Medulla oblongata (tissue), 1 donor: ENCODE measurements around the gene TOR1B.

Experiments used
- DNase-seq: peaks from one replicate; pipeline ENCODE4 v3.0.0-alpha.2; 2015; ENCODE audit errors: extremely low spot score

The TOR1B gene

DNA sequence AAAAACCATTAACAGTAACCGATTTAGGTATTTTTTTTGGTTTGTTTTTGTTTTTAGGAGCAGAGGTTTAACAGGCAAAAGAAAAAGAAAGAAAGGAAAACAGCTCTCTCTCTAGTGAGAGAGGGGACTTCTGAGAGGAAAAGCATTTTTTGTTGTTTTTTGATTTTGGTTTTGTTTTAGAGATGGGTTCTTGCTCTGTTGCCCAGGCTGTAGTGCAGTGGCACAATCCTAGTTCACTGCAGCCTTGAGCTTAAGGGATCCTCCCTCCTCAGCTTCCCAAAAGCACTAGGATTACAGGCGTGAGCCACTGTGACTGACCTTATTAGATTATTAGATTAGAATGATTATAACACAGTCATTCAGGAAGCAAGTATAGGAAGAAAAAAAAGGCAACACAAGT is 42.4 kb downstream of the TOR1B start:
- no peak for DNase-seq

DNA sequence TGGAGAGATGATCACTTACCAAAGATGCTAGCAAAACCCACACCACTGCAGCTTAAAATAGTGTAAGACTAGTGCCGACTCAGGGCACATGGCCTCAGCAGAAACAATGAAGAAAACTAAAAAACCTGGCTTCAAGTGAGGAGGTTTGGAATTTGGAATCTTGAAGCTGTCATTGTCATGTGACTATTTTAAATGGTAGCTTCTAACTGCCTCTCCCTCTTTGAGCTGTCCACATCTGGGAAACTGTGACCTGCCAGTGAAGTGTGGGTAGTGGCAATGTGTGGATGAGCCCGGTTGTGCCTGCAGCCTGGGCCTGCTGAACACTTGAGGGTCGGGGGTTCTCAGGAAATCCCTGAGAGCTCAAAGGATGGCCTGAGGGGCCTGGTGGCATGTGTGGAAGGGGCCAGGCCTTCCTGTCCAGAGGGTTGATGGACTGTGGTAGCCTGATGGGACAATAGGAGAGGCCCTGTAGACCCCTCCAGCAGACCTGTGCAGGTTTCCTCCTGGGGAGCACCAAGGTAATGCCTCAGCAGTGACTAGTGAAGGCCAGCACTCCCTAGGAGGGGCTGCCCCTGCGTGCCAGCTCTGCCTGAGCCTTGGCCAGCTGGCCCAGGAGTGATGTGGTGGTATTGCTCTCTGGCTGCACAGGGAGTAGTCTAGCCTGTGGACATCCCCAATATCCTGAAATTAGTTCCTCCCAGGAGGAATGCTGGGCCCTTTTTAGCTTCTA is 45.9 kb downstream of the TOR1B start:
- DNase-seq, result no peak

DNA sequence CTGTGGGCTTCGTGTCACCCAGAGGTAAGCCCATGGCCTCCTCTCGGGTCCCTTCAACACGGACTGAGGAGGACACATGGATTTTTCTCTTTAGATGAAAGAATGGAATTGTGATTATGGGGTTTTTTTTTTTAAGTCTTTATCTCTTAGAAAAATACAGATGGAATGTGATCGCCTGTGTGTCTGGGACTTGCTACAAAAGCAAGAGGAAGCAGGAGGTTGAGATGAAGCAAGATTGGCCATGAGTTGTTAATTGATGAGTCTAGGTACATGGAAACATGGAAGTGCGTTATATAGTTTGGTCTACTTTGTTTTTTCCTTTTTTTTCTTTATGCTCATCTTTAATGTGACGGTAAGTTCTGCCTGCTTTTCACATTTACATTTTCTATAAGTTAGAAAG is 46.9 kb downstream of the TOR1B start:
- DNase-seq, result no peak

DNA sequence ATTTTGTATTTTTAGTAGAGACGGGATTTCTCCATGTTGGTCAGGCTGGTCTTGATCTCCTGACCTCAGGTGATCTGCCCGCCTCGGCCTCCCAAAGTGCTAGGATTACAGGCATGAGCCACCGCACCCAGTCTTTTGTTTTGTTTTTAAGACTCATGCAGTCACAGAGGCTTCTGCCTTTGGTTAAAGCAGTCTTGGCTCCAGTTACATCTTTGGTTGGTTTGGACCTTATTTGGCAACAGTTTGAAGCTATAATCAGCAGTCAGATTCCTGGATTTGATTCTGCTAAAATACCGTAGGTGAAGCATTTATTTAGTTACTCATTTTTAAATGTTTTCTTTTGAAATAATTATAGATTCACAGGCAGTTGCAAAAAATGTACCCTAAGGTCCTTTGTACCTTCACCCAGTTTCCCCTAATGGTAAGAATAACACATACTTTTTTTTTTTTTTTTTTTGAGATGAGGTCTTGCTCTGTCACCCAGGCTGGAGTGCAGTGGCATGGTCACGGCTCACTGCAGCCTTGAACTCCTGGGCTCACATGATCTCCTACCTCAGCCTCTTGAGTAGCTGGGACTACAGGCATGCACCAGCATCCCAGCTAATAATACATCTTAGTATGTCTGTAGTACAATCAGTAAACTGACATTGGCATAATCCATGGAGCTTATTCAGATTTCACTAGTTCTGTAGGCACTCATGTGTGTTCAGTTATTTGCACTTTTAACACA is 48.0 kb downstream of the TOR1B start:
- DNase-seq, result no peak

DNA sequence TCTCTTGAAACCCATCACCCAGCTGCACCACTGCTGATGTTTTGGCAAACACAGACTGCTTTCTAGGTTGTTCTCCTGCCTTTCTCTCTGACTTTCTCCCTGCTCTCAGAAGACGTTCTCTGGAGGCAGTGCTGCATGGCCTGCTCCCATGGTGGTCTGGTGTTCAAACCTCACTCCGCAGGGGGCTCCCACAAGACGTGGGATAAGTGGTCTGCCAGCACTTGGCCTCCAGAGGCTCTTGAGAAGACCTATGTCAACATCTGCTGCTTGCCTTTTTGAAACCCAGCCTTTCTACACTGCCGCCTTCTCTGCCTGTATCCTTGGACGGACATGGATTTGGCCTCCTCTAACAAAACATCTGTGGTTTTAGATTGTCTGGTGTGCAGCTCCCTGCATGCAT is 48.8 kb downstream of the TOR1B start:
- DNase-seq, result no peak

DNA sequence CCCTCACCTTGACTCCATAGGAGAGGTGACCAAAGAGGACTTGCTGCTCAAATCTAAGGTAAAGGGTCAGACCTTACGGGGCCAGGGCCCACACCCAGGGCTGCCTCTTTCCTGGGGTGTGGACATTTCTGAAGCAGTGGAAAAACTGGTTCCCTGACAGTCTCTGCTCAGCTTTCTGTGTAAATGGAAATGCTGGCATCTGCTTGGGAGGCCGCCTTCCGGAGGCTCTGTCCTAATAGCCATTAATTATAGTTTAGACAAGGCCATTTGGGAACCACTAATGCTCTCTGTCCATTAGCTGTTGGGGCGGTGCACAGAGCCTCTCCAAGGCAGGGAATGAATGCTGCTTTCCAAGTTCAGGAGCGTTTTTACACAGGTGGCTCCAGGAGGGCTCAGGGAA is 49.6 kb downstream of the TOR1B start:
- DNase-seq, result no peak

DNA sequence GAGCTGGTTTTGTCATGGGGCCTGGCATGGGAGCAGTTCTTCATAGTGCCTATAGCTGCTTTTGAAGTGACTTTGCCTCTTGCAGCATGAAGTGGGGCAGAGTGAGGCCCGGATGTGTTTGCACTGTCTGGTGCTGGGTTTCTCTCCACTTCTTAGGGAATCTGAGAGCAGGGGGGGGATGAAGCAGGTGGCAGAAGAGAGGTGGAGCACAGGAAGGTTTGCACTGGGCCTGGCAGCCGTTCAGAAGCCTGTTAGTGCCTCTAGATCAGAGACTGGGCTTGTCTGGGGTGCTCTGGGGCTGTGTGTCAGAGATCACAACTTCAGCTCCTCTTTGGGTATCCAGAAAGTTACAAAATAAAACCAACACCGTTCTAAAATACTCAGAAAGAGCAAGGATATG is 50.6 kb downstream of the TOR1B start:
- no peak for DNase-seq

DNA sequence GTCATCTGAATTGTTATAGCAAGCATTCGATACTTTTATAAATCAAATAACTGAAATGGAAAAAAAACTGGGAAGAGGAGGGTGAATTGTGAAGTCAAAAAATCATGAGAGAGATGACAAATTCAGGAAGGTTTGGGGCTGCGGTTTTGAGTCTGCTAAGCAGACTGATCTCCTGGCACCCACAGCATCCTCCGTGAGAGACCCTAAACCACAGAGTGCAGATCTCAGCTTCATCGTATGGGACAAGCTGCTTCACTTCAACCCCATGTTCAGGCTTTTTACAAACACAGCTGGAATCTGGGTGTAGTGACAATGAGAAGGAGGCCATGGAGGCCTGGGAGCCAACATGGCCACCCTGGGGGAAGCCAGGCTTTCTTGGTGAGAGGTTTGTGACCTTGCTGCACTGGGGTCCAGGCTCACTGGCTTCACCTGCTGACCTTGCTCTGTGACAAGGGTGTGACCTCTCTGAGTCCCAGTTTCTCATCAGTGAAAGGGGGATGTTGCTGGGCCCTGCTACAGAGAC is 51.7 kb downstream of the TOR1B start:
- DNase-seq, result no peak

DNA sequence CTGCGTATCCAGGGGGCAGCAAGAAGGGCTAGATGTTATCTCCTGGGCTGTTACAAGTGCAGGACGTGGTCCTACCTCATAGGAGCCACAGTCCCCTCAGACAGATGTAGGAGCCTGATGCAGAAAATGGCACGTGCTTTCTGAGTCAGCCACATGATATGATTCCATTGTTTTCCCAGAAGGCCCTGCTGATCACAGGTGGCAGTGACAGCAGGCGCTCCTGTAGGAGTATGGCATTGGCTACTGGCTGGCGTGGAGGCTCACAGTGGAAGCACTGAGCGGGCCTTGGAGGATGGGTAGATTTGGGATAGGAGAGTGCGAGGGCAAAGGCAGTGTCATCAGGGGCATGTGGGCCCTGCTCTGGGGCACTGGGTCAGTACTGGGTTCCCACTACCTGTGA is 54.2 kb downstream of the TOR1B start:
- no peak for DNase-seq

DNA sequence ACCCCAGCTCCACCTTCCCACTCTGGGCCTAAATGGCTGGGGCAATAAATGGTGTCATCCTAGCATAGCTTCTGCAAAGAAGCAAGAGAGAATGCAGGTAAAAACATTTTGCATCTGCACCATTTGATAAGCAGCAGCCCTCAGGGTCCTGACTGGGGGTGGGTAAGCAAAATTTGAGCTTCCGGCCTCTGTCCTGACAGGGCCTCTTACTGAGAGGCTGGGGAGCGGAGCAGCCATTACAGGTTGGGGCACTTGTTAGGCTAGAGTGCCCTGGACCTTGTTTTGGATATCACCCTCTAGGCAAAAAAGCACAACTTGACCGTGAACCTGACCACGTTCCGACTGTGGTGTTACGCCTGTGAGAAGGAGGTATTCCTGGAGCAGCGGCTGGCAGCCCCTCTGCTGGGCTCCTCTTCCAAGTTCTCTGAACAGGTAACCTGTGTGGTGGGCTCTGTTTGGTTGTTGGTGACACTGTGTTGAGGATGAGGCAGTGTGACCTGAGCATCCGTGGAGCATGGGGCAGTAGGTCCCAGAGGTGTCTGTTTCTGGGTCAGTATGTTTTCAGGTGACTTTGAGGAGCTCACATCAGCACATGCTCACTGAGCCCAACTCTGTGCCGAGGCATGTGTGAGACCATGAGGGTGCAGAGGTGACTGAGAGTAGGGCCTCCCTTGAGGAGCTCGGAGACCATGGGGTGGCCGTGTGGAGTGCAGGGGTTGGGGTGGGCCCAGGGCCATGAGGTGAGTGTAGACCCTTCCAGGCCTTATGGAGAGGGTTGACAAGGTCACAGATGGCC is 55.4 kb downstream of the TOR1B start:
- no peak for DNase-seq
